ENCODE data around the gene ODAD3. TPM values are rescaled to one million over a fixed set of nuclear protein-coding genes. Genes with fewer than 3 reads are reported as not detected.
"Not testable (repeated sequence)": the region's sequence is repeated elsewhere in the genome, so short reads cannot be mapped to it uniquely, and the experiment has no call there.

Gene ODAD3
- total RNA-seq, 1 experiment from 2014 or later = 1.9 TPM

- H3K36me3 ChIP-seq (ENCODE audit: control insufficient read depth, insufficient read depth, low read length) = no peaks in the 10 kb centered on the region
- ATAC-seq (no peak), DNase-seq (ENCODE audit: low read depth, low spot score) (no peak)
- in situ Hi-C loops (cut with HindIII; ENCODE audit: low pct_unique_long_range_greater_than_20kb, low sequenced_read_pairs) = no loop called here
- POLR2A ChIA-PET = no interaction called here
- intact Hi-C loops (cut with micrococcal nuclease; ENCODE audit: unreplicated experiment) = no loop called here
- BruUV-seq (replicated peaks) = no TSS peak
- no peak overlapping the region for H3K4me3 ChIP-seq (ENCODE audit: low read depth in 2 of 2, low read length in 2 of 2)
- no peak for TF ChIP-seq REST (IDR thresholded peaks at IDR 0.05; ENCODE audit: insufficient read depth in 1 of 2, low read depth in 2 of 2, low read length in 1 of 2)
- TF ChIP-seq POLR2AphosphoS5 (IDR thresholded peaks at IDR 0.05; ENCODE audit: low read depth, low read length) = no peak
- TF ChIP-seq SIN3A (IDR thresholded peaks at IDR 0.05; ENCODE audit: borderline replicate concordance, insufficient read depth, low read depth, low read length) = no peak
- no peak for TF ChIP-seq CTCF (IDR thresholded peaks at IDR 0.05)
- TF ChIP-seq TCF7L2 (IDR thresholded peaks at IDR 0.05; ENCODE audit: low read depth, low read length) = no peak
- CTCF ChIA-PET = no interaction called here
- H3K9me3 ChIP-seq (ENCODE audit: control insufficient read depth, insufficient read depth, low read depth, low read length) = no peaks in the 10 kb centered on the region
- H3K27ac ChIP-seq (ENCODE audit: low read length) = no peak overlapping the region
- H3K27me3 ChIP-seq (ENCODE audit: control insufficient read depth, insufficient read depth, low read length) = no peaks in the 10 kb centered on the region
- H3K4me1 ChIP-seq (ENCODE audit: control insufficient read depth, insufficient read depth, low read length) = no peaks in the 10 kb centered on the region
Observed at GRCh38 chr19:11408591-11408990, 26.3 kb downstream of the ODAD3 start.

GRCh38 chr19:11406703-11407236 is 28.2 kb downstream of the ODAD3 start:
- ATAC-seq; intact Hi-C loops (cut with micrococcal nuclease; ENCODE audit: unreplicated experiment): not testable (repeated sequence)

GRCh38 chr19:11405846-11406643 is 28.9 kb downstream of the ODAD3 start:
- no peak overlapping the region for H3K4me3 ChIP-seq (ENCODE audit: low read depth in 2 of 2, low read length in 2 of 2)
- intact Hi-C loops (cut with micrococcal nuclease; ENCODE audit: unreplicated experiment) = no loop called here
- ATAC-seq = no peak
- in situ Hi-C loops (cut with HindIII; ENCODE audit: low pct_unique_long_range_greater_than_20kb, low sequenced_read_pairs) = no loop called here
- ChIA-PET CTCF (no interaction called here), POLR2A (interaction anchor here (0.7 kb wide), 1 partner anchor 29 kb away, joined by 4 read pairs; the partner anchor contains the start of gene ODAD3)
- no peaks in the 10 kb centered on the region for H3K4me1 ChIP-seq (ENCODE audit: control insufficient read depth, insufficient read depth, low read length)
- no TSS peak for BruUV-seq (replicated peaks)
- no peak for DNase-seq (ENCODE audit: low read depth, low spot score)
- TF ChIP-seq SIN3A (IDR thresholded peaks at IDR 0.05; ENCODE audit: borderline replicate concordance, insufficient read depth, low read depth, low read length) = no peak
- TF ChIP-seq REST (IDR thresholded peaks at IDR 0.05; ENCODE audit: insufficient read depth in 1 of 2, low read depth in 2 of 2, low read length in 1 of 2) = no peak
- TF ChIP-seq TCF7L2 (IDR thresholded peaks at IDR 0.05; ENCODE audit: low read depth, low read length) = no peak
- TF ChIP-seq POLR2AphosphoS5 (IDR thresholded peaks at IDR 0.05; ENCODE audit: low read depth, low read length) = no peak
- TF ChIP-seq CTCF (IDR thresholded peaks at IDR 0.05) = no peak
- no peaks in the 10 kb centered on the region for H3K27me3 ChIP-seq (ENCODE audit: control insufficient read depth, insufficient read depth, low read length)
- H3K9me3 ChIP-seq (ENCODE audit: control insufficient read depth, insufficient read depth, low read depth, low read length) = no peaks in the 10 kb centered on the region
- H3K27ac ChIP-seq (ENCODE audit: low read length) = no peak overlapping the region
- no peaks in the 10 kb centered on the region for H3K36me3 ChIP-seq (ENCODE audit: control insufficient read depth, insufficient read depth, low read length)

More at GRCh38 chr19:11406703-11407236, 28.2 kb downstream of the ODAD3 start:
- H3K27me3 ChIP-seq (ENCODE audit: control insufficient read depth, insufficient read depth, low read length); in situ Hi-C loops (cut with HindIII; ENCODE audit: low pct_unique_long_range_greater_than_20kb, low sequenced_read_pairs); DNase-seq (ENCODE audit: low read depth, low spot score); H3K4me1 ChIP-seq (ENCODE audit: control insufficient read depth, insufficient read depth, low read length); H3K36me3 ChIP-seq (ENCODE audit: control insufficient read depth, insufficient read depth, low read length); H3K9me3 ChIP-seq (ENCODE audit: control insufficient read depth, insufficient read depth, low read depth, low read length); H3K4me3 ChIP-seq (ENCODE audit: low read depth in 2 of 2, low read length in 2 of 2); POLR2A ChIA-PET; H3K27ac ChIP-seq (ENCODE audit: low read length); CTCF ChIA-PET; BruUV-seq (replicated peaks): not testable (repeated sequence)
